Measurements from ENCODE around the gene MAP6. TPM values are rescaled to one million over a fixed set of nuclear protein-coding genes. Genes with fewer than 3 reads are reported as not detected.

Gene MAP6
- total RNA-seq, 3 donors from 2014 or later (not counting 1 experiment from before 2014, with no cell fraction given), result not detected

DNA sequence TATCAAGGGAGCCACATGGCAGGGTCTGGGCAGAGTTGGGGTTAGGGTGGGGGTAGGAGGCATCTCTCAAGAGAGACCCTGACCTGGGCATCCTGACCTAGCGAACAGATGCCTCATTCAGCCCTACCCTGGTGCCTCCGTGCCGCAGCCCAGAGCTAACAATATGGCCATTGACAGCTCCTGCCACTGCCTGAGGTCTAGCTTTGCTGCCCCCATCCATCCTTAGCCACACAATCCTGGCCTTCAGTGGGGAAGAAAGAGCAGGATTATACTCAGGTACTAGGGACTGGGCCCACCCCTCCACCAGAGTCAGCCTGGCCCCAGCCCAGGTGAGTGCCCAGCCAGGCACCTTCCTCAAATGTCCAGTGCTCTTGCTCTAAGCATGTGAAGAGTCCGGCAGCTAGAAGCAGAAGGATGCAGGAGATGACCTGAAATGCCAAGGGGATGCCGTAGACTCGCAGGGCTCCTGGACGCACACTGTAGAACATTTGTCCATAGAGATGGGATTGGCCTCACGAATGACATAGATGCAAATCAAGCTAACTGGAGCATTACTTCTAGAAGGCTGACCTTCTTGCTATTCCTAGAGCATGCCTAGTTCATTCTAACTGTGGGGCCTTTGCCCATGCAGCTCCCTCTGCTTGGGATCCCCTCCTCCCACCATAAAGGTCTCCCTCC lies 120.1 kb downstream of the MAP6 start:
- no peaks in the 10 kb centered on the region for H3K36me3 ChIP-seq (ENCODE audit: control insufficient read depth, insufficient read depth, low read length)
- ATAC-seq (no peak), DNase-seq (no peak)
- H3K27me3 Mint-ChIP-seq (ENCODE audit: low read depth in 2 of 2), result peaks cover 0 to 3% of the 10 kb centered on the region in 2 donors
- H3K27ac Mint-ChIP-seq, result no peak overlapping the region
- TF ChIP-seq, protein P1, sequence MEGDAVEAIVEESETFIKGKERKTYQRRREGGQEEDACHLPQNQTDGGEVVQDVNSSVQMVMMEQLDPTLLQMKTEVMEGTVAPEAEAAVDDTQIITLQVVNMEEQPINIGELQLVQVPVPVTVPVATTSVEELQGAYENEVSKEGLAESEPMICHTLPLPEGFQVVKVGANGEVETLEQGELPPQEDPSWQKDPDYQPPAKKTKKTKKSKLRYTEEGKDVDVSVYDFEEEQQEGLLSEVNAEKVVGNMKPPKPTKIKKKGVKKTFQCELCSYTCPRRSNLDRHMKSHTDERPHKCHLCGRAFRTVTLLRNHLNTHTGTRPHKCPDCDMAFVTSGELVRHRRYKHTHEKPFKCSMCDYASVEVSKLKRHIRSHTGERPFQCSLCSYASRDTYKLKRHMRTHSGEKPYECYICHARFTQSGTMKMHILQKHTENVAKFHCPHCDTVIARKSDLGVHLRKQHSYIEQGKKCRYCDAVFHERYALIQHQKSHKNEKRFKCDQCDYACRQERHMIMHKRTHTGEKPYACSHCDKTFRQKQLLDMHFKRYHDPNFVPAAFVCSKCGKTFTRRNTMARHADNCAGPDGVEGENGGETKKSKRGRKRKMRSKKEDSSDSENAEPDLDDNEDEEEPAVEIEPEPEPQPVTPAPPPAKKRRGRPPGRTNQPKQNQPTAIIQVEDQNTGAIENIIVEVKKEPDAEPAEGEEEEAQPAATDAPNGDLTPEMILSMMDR (IDR thresholded peaks at IDR 0.05), result no peak
- H3K27me3 ChIP-seq (ENCODE audit: control insufficient read depth, insufficient read depth, low read length), result no peaks in the 10 kb centered on the region
- H3K4me3 ChIP-seq (ENCODE audit: low read length), result no peak overlapping the region
- peaks cover 0 to 9% of the 10 kb centered on the region in 2 donors for H3K4me1 Mint-ChIP-seq
- intact Hi-C loops (cut with micrococcal nuclease), result no loop called here
- H3K4me1 ChIP-seq (ENCODE audit: control insufficient read depth, insufficient read depth, low read length), result peaks cover 3% of the 10 kb centered on the region
- H3K36me3 Mint-ChIP-seq, result no peaks in the 10 kb centered on the region
- no peak overlapping the region for H3K27ac ChIP-seq (ENCODE audit: low read length)
- H3K9me3 Mint-ChIP-seq, result no peaks in the 10 kb centered on the region
- 96% methylated on average over 8 of the region's 8 CpGs for WGBS (ENCODE audit: insufficient coverage)
- H3K4me3 Mint-ChIP-seq, result no peak overlapping the region
- no peaks in the 10 kb centered on the region for H3K9me3 ChIP-seq (ENCODE audit: control insufficient read depth, insufficient read depth, low read length)

DNA sequence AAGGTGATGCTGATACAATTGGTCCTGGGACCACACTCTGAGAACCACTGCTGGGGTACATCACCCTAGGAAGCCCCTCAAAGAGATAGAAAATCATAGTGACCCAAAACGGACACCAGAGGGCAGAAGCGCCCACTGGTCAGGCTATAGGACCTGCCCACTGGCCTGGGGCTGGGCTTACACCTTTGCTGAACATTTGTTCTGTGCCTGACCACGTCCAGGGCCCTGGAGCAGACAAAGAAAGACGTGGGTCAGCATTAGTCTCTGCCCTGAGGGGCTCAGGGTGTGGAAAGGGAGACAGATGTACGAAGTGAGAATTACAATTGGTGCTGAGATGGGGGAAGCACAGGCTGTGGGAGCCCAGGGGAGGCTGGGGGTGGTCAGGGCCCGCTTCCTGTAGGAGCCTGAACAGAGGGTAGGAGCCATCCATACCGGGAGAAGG lies 121.2 kb downstream of the MAP6 start:
- Mint-ChIP-seq H3K36me3 (no peaks in the 10 kb centered on the region), H3K4me3 (no peak overlapping the region), H3K27me3 (ENCODE audit: low read depth in 2 of 2) (peaks cover 0 to 8% of the 10 kb centered on the region in 2 donors), H3K27ac (peak overlapping the region in 1 of 2 donors; percentile 59), H3K9me3 (no peaks in the 10 kb centered on the region), H3K4me1 (peaks cover 0 to 9% of the 10 kb centered on the region in 2 donors)
- WGBS (ENCODE audit: insufficient coverage), result 19% methylated on average over 7 of the region's 7 CpGs
- Histone ChIP-seq H3K4me1 (ENCODE audit: control insufficient read depth, insufficient read depth, low read length) (peaks cover 3% of the 10 kb centered on the region), H3K27ac (ENCODE audit: low read length) (no peak overlapping the region), H3K27me3 (ENCODE audit: control insufficient read depth, insufficient read depth, low read length) (no peaks in the 10 kb centered on the region), H3K36me3 (ENCODE audit: control insufficient read depth, insufficient read depth, low read length) (no peaks in the 10 kb centered on the region), H3K9me3 (ENCODE audit: control insufficient read depth, insufficient read depth, low read length) (no peaks in the 10 kb centered on the region), H3K4me3 (ENCODE audit: low read length) (no peak overlapping the region)
- peak in 1 of 2 donors; percentile 67 for DNase-seq
- intact Hi-C loops (cut with micrococcal nuclease), result no loop called here
- ATAC-seq, result peak; percentile 49 to 68 (median 55)
- TF ChIP-seq, protein P1 (IDR thresholded peaks at IDR 0.05), result peak; percentile 87

DNA sequence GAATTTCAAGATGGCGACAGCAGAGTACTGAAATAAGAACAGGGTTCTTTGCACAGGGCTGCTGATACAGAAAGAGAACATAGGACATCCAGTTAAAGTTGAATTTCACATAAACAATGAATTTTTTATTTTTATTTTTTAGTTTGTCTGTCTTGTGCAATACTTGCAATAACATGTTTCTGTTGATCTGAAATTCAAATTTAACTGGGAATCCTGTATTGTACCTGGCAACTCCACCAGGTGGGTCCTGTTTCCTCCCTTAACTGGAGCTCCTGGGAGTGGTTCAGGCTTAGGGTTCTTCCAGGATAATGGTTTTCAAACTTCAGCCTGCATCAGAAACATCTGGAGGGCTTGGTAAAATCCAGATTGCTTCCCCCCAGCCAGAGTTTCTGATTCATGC lies 121.7 kb downstream of the MAP6 start:
- Mint-ChIP-seq H3K9me3 (no peaks in the 10 kb centered on the region), H3K4me3 (no peak overlapping the region), H3K4me1 (peaks cover 0 to 9% of the 10 kb centered on the region in 2 donors), H3K27ac (no peak overlapping the region), H3K27me3 (ENCODE audit: low read depth in 2 of 2) (peaks cover 0 to 8% of the 10 kb centered on the region in 2 donors), H3K36me3 (no peaks in the 10 kb centered on the region)
- 89% methylated on average over 1 of the region's 1 CpG for WGBS (ENCODE audit: insufficient coverage)
- no peaks in the 10 kb centered on the region for H3K27me3 ChIP-seq (ENCODE audit: control insufficient read depth, insufficient read depth, low read length)
- no peaks in the 10 kb centered on the region for H3K36me3 ChIP-seq (ENCODE audit: control insufficient read depth, insufficient read depth, low read length)
- H3K9me3 ChIP-seq (ENCODE audit: control insufficient read depth, insufficient read depth, low read length), result no peaks in the 10 kb centered on the region
- no peak for ATAC-seq
- no peak overlapping the region for H3K27ac ChIP-seq (ENCODE audit: low read length)
- TF ChIP-seq, protein P1 (IDR thresholded peaks at IDR 0.05), result no peak
- H3K4me1 ChIP-seq (ENCODE audit: control insufficient read depth, insufficient read depth, low read length), result peaks cover 3% of the 10 kb centered on the region
- intact Hi-C loops (cut with micrococcal nuclease), result no loop called here
- DNase-seq, result no peak
- H3K4me3 ChIP-seq (ENCODE audit: low read length), result no peak overlapping the region

DNA sequence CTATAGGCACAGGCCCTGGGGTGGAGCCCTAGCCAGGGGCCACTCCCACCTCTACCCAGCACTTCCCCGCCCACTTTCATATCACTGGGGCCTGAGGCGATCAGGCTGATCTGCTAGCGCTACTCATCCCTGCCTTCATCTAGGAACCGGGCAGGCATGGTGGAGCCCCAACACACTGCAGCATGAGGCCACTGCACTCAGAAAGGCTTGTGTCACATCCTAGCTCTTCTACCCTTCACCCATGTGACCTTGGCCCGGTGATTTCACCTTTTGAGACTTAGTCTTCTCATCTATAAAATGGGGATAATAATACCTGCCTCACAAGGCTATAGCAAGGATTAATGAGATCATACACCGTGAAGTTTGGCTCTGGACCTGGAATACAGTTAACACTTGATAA lies 125.0 kb downstream of the MAP6 start:
- WGBS (ENCODE audit: insufficient coverage), result 90% methylated on average over 6 of the region's 6 CpGs
- Mint-ChIP-seq H3K9me3 (no peaks in the 10 kb centered on the region), H3K4me1 (peaks cover under 1 to 16% of the 10 kb centered on the region in 2 donors), H3K36me3 (no peaks in the 10 kb centered on the region), H3K4me3 (no peak overlapping the region), H3K27ac (no peak overlapping the region), H3K27me3 (ENCODE audit: low read depth in 2 of 2) (peaks cover 0 to 10% of the 10 kb centered on the region in 2 donors)
- ATAC-seq, result no peak
- H3K4me1 ChIP-seq (ENCODE audit: control insufficient read depth, insufficient read depth, low read length), result peaks cover 3% of the 10 kb centered on the region
- H3K4me3 ChIP-seq (ENCODE audit: low read length), result no peak overlapping the region
- H3K27ac ChIP-seq (ENCODE audit: low read length), result no peak overlapping the region
- no peaks in the 10 kb centered on the region for H3K36me3 ChIP-seq (ENCODE audit: control insufficient read depth, insufficient read depth, low read length)
- no peaks in the 10 kb centered on the region for H3K9me3 ChIP-seq (ENCODE audit: control insufficient read depth, insufficient read depth, low read length)
- intact Hi-C loops (cut with micrococcal nuclease), result no loop called here
- TF ChIP-seq, protein P1 (IDR thresholded peaks at IDR 0.05), result no peak
- no peaks in the 10 kb centered on the region for H3K27me3 ChIP-seq (ENCODE audit: control insufficient read depth, insufficient read depth, low read length)
- no peak for DNase-seq

All from natural killer cell (primary cell).